MM.1S (cell line): ENCODE measurements around the gene CIDEC.

Experiments
- EZH2 ChIP-seq: fragments of 300-600 bp; sonication (generic); optimal IDR thresholded peaks from 2 replicates; pipeline ENCODE3; 2017; ENCODE audit warnings: low read depth, mild to moderate bottlenecking, antibody characterized with exemption, low read length, mixed read lengths
- TF ChIP-seq, protein P1 (sequence below): fragments of 300-600 bp; sonication (generic); IDR thresholded peaks from 2 replicates; pipeline ENCODE4 v1.5.1; 2016; ENCODE audit warnings: antibody characterized with exemption, low read length, mixed read lengths

GRCh38 chr3:9855594-9855993 is 24.5 kb downstream of the CIDEC start:
- TF ChIP-seq, protein P1, sequence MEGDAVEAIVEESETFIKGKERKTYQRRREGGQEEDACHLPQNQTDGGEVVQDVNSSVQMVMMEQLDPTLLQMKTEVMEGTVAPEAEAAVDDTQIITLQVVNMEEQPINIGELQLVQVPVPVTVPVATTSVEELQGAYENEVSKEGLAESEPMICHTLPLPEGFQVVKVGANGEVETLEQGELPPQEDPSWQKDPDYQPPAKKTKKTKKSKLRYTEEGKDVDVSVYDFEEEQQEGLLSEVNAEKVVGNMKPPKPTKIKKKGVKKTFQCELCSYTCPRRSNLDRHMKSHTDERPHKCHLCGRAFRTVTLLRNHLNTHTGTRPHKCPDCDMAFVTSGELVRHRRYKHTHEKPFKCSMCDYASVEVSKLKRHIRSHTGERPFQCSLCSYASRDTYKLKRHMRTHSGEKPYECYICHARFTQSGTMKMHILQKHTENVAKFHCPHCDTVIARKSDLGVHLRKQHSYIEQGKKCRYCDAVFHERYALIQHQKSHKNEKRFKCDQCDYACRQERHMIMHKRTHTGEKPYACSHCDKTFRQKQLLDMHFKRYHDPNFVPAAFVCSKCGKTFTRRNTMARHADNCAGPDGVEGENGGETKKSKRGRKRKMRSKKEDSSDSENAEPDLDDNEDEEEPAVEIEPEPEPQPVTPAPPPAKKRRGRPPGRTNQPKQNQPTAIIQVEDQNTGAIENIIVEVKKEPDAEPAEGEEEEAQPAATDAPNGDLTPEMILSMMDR, result no peak
- TF ChIP-seq EZH2, result no peak
